Esophagus muscularis mucosa (tissue), 4 donors: ENCODE data around the gene ANAPC15. TPM values are rescaled to one million over a fixed set of nuclear protein-coding genes. Genes with fewer than 3 reads are reported as not detected.

Source experiments
- DNase-seq: peaks from one replicate; pipeline ENCODE4 v3.0.0-alpha.2; 2017; ENCODE audit errors: extremely low spot score
- H3K27ac ChIP-seq, 4 donors: fragments of 200-600 bp; sonication (generic); replicated peaks in 1 of 4; 1 replicate in 3 of 4; 2 replicates in 1 of 4; pipeline ENCODE4 v1.5.1; 2016 to 2019; ENCODE audit warnings: mild to moderate bottlenecking in 1 of 4
- H3K27me3 ChIP-seq, 4 donors: fragments of 200-600 bp; sonication (generic); one replicate each; pipeline versions ENCODE4 v1.5.1 to v1.6.0; 2016 to 2019
- H3K36me3 ChIP-seq, 4 donors: fragments of 200-600 bp; sonication (generic); one replicate each; pipeline ENCODE4 v1.5.1; 2016 to 2019
- H3K4me1 ChIP-seq, 4 donors: fragments of 200-600 bp; sonication (generic); one replicate each; pipeline ENCODE4 v1.5.1; 2016 to 2019
- H3K4me3 ChIP-seq, 4 donors: fragments of 200-600 bp; sonication (generic); 1 replicate in 2 of 4; 2 replicates in 2 of 4; pipeline ENCODE4 v1.5.1; 2016 to 2019; ENCODE audit warnings: mild to moderate bottlenecking in 4 of 4, moderate library complexity in 1 of 4
- H3K9me3 ChIP-seq, 4 donors: fragments of 200-600 bp; sonication (generic); 1 replicate in 3 of 4; 2 replicates in 1 of 4; pipeline ENCODE4 v1.5.1; 2016 to 2019
- CTCF ChIP-seq, 3 experiments: fragments of 200-600 bp in 2 of 3; fragments of 450-650 bp in 1 of 3; sonication (generic) in 2 of 3; IDR thresholded peaks; one replicate each; pipeline ENCODE4 v1.5.1; 2017 to 2019; ENCODE audit warnings: antibody characterized with exemption in 3 of 3, mild to moderate bottlenecking in 2 of 3, moderate library complexity in 1 of 3
- EP300 ChIP-seq: sonication (generic); formaldehyde crosslinking; IDR thresholded peaks from one replicate; pipeline ENCODE4 v1.6.1; 2017; ENCODE audit warnings: antibody characterized with exemption
- POLR2A ChIP-seq: fragments of 450-650 bp; IDR thresholded peaks from one replicate; pipeline ENCODE4 v1.6.1; 2017; ENCODE audit warnings: antibody characterized with exemption, moderate library complexity, mild to moderate bottlenecking, low read depth
- POLR2AphosphoS5 ChIP-seq, 2 donors: sonication (generic); formaldehyde crosslinking; IDR thresholded peaks; one replicate each; pipeline ENCODE4 v1.6.1; 2017; ENCODE audit warnings: antibody characterized with exemption in 2 of 2
- WGBS: methylation state at CpG from one replicate; pipeline ENCODE4 v1.1.5; 2018; 5-methylcytosine and 5-hydroxymethylcytosine counted together
- intact Hi-C: fragments of 100-400 bp; cut with DNase I; formaldehyde crosslinking; loops from one replicate; pipeline ENCODE4 v1.15.1; 2023
- total RNA-seq, 4 donors: library from RNA; depleted of rRNA; stranded (reverse); fragments of >200 nt; gene quantifications; one replicate each; pipeline versions ENCODE4 v1.1.0 to v1.2.1, GENCODE V29; 2016

The ANAPC15 gene
- total RNA-seq, 4 donors from 2014 or later = 43.5 to 58.1 (median 48.1) TPM

- Histone ChIP-seq H3K27me3 (peaks cover 0 to 3% (median 0%) of the 10 kb centered on the region in 4 donors), H3K9me3 (no peaks in the 10 kb centered on the region), H3K4me1 (no peaks in the 10 kb centered on the region), H3K4me3 (no peak overlapping the region), H3K36me3 (no peaks in the 10 kb centered on the region), H3K27ac (no peak overlapping the region)
- intact Hi-C loops = no loop called here
- TF ChIP-seq POLR2AphosphoS5 (IDR thresholded peaks at IDR 0.05) (no peak), CTCF (IDR thresholded peaks at IDR 0.05) (no peak), EP300 (no peak), POLR2A (no peak)
- no peak for DNase-seq
- 70% methylated on average over 2 of the region's 2 CpGs for WGBS
Measured at GRCh38 chr11:72127923-72128322, 15.4 kb upstream of the ANAPC15 start.

- DNase-seq = no peak
- Histone ChIP-seq H3K36me3 (no peaks in the 10 kb centered on the region), H3K27me3 (peaks cover 0 to 1% (median 0%) of the 10 kb centered on the region in 4 donors), H3K4me3 (no peak overlapping the region), H3K4me1 (no peaks in the 10 kb centered on the region), H3K9me3 (no peaks in the 10 kb centered on the region), H3K27ac (no peak overlapping the region)
- WGBS = 63% methylated on average over 1 of the region's 1 CpG
- intact Hi-C loops = no loop called here
- no peak for TF ChIP-seq CTCF (IDR thresholded peaks at IDR 0.05)
- TF ChIP-seq EP300 = no peak
- no peak for TF ChIP-seq POLR2A
- no peak for TF ChIP-seq POLR2AphosphoS5 (IDR thresholded peaks at IDR 0.05)
Measured at GRCh38 chr11:72125956-72126355, 13.5 kb upstream of the ANAPC15 start.

- Histone ChIP-seq H3K27me3 (peaks cover 0 to 2% (median 0%) of the 10 kb centered on the region in 4 donors), H3K27ac (no peak overlapping the region), H3K36me3 (no peaks in the 10 kb centered on the region), H3K4me1 (no peaks in the 10 kb centered on the region), H3K4me3 (no peak overlapping the region), H3K9me3 (no peaks in the 10 kb centered on the region)
- TF ChIP-seq POLR2AphosphoS5 (IDR thresholded peaks at IDR 0.05) = no peak
- TF ChIP-seq CTCF (IDR thresholded peaks at IDR 0.05) = no peak
- no peak for TF ChIP-seq POLR2A
- TF ChIP-seq EP300 = no peak
- 96% methylated on average over 3 of the region's 6 CpGs for WGBS
- no peak for DNase-seq
- intact Hi-C loops = no loop called here
Measured at GRCh38 chr11:72124046-72124445, 11.6 kb upstream of the ANAPC15 start.

- Histone ChIP-seq H3K9me3 (no peaks in the 10 kb centered on the region), H3K4me1 (no peaks in the 10 kb centered on the region), H3K4me3 (no peak overlapping the region), H3K27me3 (peaks cover 0 to 6% (median 0%) of the 10 kb centered on the region in 4 donors), H3K36me3 (no peaks in the 10 kb centered on the region), H3K27ac (no peak overlapping the region)
- DNase-seq = no peak
- intact Hi-C loops = no loop called here
- no peak for TF ChIP-seq POLR2A
- no peak for TF ChIP-seq EP300
- TF ChIP-seq POLR2AphosphoS5 (IDR thresholded peaks at IDR 0.05) = no peak
- no peak for TF ChIP-seq CTCF (IDR thresholded peaks at IDR 0.05)
- 79% methylated on average over 3 of the region's 3 CpGs for WGBS
Measured at GRCh38 chr11:72123117-72123653, 10.7 kb upstream of the ANAPC15 start.

GRCh38 chr11:72122607-72123006 is 10.1 kb upstream of the ANAPC15 start:
- Histone ChIP-seq H3K27ac (no peak overlapping the region), H3K4me1 (no peaks in the 10 kb centered on the region), H3K36me3 (no peaks in the 10 kb centered on the region), H3K9me3 (no peaks in the 10 kb centered on the region), H3K4me3 (no peak overlapping the region), H3K27me3 (peaks cover 0 to 6% (median 0%) of the 10 kb centered on the region in 4 donors)
- DNase-seq = no peak
- TF ChIP-seq EP300 (no peak), POLR2AphosphoS5 (IDR thresholded peaks at IDR 0.05) (no peak), CTCF (IDR thresholded peaks at IDR 0.05) (no peak), POLR2A (no peak)
- WGBS = 50% methylated on average over 1 of the region's 1 CpG
- intact Hi-C loops = no loop called here
